ENCODE data around the gene MYL10. TPM values are rescaled to one million over a fixed set of nuclear protein-coding genes. Genes with fewer than 3 reads are reported as not detected.

MYL10 gene
- total and polyA plus RNA-seq, 10 of the 15 experiments (the other 5 are each of a cell fraction or from before 2014, with no cell fraction given) = not detected

DNA sequence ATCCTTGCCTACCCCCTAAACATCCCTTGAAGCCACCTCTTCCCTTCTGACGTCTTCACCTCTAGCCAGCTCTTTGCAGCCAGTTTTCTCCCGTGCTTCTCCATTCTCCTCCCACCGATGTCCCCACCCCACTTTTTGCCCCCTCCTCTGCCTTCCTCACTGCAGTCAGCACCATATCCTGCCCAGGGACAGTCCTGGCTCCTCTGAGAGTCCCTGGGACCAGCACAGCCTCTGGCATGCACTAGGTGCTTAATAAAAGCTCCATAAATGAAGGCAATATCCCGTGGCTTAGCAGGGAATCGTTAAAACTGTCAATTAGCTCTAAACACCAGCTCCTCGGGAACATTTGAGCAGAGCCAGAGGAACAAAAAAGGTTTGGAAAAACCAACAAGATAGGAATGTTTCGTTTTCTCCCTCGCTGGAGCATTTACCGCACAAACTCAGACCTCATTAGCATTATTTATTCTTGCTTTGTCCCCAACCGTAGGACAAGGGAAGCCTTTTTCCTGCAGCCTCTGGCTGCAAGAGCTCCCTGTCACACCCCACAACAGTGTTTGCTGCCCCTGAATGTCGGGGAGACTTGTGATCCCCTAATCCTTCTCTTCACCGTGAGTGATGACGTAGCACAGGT lies 16.1 kb downstream of the MYL10 start:
- WGBS (ENCODE audit: insufficient coverage, insufficient replicate concordance, low lambda C conversion rate, missing lambda C conversion rate) = 31% methylated on average over 13 of the region's 13 CpGs
- ATAC-seq (no peak), DNase-seq (ENCODE audit: low read depth, low spot score) (no peak), FAIRE-seq (no peak)
- Histone ChIP-seq H3K79me2 (ENCODE audit: control insufficient read depth, insufficient read depth, low read length) (no peaks in the 10 kb centered on the region), H3K27me3 (replicated peaks in 1 of 2; ENCODE audit: control insufficient read depth in 2 of 2, insufficient read depth in 2 of 2, low read length in 1 of 2) (peaks cover 0 to 2% of the 10 kb centered on the region in 2 experiments; a peak in 2 of 4 replicates), H3K4me1 (ENCODE audit: control insufficient read depth, insufficient read depth, low read length) (no peaks in the 10 kb centered on the region), H2AFZ (ENCODE audit: control insufficient read depth, low read depth, low read length) (no peak overlapping the region), H3K36me3 (ENCODE audit: control insufficient read depth in 2 of 2, insufficient read depth in 2 of 2, low read length in 1 of 2) (no peaks in the 10 kb centered on the region), H3K27ac (ENCODE audit: control insufficient read depth, insufficient read depth) (no peak overlapping the region), H3K9me3 (replicated peaks; ENCODE audit: control insufficient read depth, insufficient read depth, low read length) (no peaks in the 10 kb centered on the region), H3K4me2 (ENCODE audit: control insufficient read depth, insufficient read depth) (no peak overlapping the region), H3K9ac (ENCODE audit: control insufficient read depth, insufficient read depth, low read length) (no peak overlapping the region), H4K20me1 (ENCODE audit: control insufficient read depth, insufficient read depth) (no peaks in the 10 kb centered on the region), H3K4me3 (no peak overlapping the region)
- ChIA-PET RAD21 (ENCODE audit: unreplicated experiment) (no interaction called here), CTCF (interaction anchor here (1.2 kb wide), 1 partner anchor 10 kb away, joined by 3 read pairs; no protein-coding TSS in a partner anchor), SMC1A (ENCODE audit: uncharacterized antibody, unreplicated experiment) (no interaction called here), POLR2A (no interaction called here)
- in situ Hi-C loops (cut with MboI) (no loop called here), intact Hi-C loops (cut with micrococcal nuclease; ENCODE audit: unreplicated experiment) (no loop called here)
- BruUV-seq (replicated peaks) = no TSS peak
- TF ChIP-seq SMAD1 (IDR thresholded peaks at IDR 0.05; ENCODE audit: low read depth, partially characterized antibody) (no peak), SIN3A (IDR thresholded peaks at IDR 0.05; ENCODE audit: low read depth, low read length) (no peak)

DNA sequence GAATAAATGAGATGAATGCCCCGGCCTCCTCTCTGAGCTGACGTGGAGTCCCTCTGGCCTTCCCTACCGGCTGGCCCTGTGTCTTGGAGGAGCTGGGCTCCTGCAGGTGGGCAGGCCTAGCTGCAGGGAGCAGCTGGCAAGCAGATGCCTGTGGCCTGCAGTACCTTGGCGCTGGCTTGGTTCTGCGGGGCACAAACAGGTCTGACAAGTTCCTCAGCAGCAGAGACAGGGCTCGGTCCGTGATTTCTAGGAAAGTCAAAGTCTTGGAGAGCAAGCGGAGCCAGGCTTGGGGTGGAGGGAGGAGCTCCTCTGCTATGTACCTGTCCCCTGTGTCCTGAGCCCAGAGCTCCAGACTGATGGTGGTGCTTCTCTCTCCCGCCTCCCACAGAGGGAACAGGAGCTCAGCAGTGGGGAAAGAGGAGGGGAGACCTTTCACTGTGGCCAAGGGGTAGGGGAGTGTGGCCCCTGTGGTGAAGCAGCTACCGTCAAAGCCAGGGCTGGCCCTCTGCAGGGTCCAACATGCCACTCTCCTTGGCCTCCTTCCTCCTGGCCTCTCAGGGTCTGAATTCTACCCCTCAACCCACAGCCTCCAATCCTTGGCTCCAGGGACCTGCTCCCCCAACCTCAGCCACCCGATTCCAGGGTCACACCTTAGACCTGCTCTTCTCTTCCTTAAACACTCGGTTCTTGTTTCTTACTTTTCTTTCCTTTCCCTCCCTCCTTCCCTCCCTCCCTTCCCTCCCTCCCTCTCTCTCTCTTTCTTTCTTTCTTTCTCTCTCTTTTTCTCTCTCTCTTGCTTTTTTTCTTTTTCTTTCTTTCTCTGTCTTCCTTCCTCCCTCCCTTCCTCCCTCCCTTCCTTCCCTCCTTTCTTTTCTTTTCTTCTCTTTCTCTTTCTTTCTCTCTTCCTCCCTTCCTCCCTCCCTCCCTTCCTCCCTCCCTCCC lies 20.1 kb downstream of the MYL10 start:
- Histone ChIP-seq H3K4me3 (no peak overlapping the region), H3K27me3 (replicated peaks in 1 of 2; ENCODE audit: control insufficient read depth in 2 of 2, insufficient read depth in 2 of 2, low read length in 1 of 2) (peaks cover 0 to 2% of the 10 kb centered on the region in 2 experiments; a peak in 2 of 4 replicates), H3K9me3 (replicated peaks; ENCODE audit: control insufficient read depth, insufficient read depth, low read length) (no peaks in the 10 kb centered on the region), H3K4me1 (ENCODE audit: control insufficient read depth, insufficient read depth, low read length) (no peaks in the 10 kb centered on the region), H3K27ac (ENCODE audit: control insufficient read depth, insufficient read depth) (no peak overlapping the region), H3K79me2 (ENCODE audit: control insufficient read depth, insufficient read depth, low read length) (no peaks in the 10 kb centered on the region), H2AFZ (ENCODE audit: control insufficient read depth, low read depth, low read length) (no peak overlapping the region), H4K20me1 (ENCODE audit: control insufficient read depth, insufficient read depth) (no peaks in the 10 kb centered on the region), H3K9ac (ENCODE audit: control insufficient read depth, insufficient read depth, low read length) (no peak overlapping the region), H3K36me3 (ENCODE audit: control insufficient read depth in 2 of 2, insufficient read depth in 2 of 2, low read length in 1 of 2) (no peaks in the 10 kb centered on the region), H3K4me2 (ENCODE audit: control insufficient read depth, insufficient read depth) (no peak overlapping the region)
- BruUV-seq (replicated peaks) = no TSS peak
- intact Hi-C loops (cut with micrococcal nuclease; ENCODE audit: unreplicated experiment) = no loop called here
- POLR2A ChIA-PET = interaction anchor here (0.6 to 1.4 kb wide), 3 partner anchors 15 to 216 kb away, joined by 3 to 10 read pairs (median 4); no protein-coding TSS in a partner anchor
- FAIRE-seq (no peak), DNase-seq (ENCODE audit: low read depth, low spot score) (no peak), ATAC-seq (no peak)
- WGBS (ENCODE audit: insufficient coverage, insufficient replicate concordance, low lambda C conversion rate, missing lambda C conversion rate) = 35% methylated on average over 12 of the region's 12 CpGs
- CTCF ChIA-PET = interaction anchor here (1.0 kb wide), 1 partner anchor 205 kb away, joined by 3 read pairs; no protein-coding TSS in a partner anchor
- SMC1A ChIA-PET (ENCODE audit: uncharacterized antibody, unreplicated experiment) = no interaction called here
- in situ Hi-C loops (cut with MboI) = loop anchor here (10.0 kb wide), 1 partner anchor 776 kb away; no protein-coding TSS in a partner anchor
- RAD21 ChIA-PET (ENCODE audit: unreplicated experiment) = no interaction called here
- no peak for TF ChIP-seq CHD4 (IDR thresholded peaks at IDR 0.05)
- no peak for TF ChIP-seq LARP7 (IDR thresholded peaks at IDR 0.05)
- TF ChIP-seq NR2C2 (IDR thresholded peaks at IDR 0.05; ENCODE audit: borderline replicate concordance, control insufficient read depth, insufficient read length, low read depth) = no peak
- no peak for TF ChIP-seq RAD51 (IDR thresholded peaks at IDR 0.05)
- TF ChIP-seq EGR1 (IDR thresholded peaks at IDR 0.05; ENCODE audit: borderline replicate concordance in 1 of 2, low read depth in 2 of 2, low read length in 2 of 2) = no peak
- TF ChIP-seq, protein P1, sequence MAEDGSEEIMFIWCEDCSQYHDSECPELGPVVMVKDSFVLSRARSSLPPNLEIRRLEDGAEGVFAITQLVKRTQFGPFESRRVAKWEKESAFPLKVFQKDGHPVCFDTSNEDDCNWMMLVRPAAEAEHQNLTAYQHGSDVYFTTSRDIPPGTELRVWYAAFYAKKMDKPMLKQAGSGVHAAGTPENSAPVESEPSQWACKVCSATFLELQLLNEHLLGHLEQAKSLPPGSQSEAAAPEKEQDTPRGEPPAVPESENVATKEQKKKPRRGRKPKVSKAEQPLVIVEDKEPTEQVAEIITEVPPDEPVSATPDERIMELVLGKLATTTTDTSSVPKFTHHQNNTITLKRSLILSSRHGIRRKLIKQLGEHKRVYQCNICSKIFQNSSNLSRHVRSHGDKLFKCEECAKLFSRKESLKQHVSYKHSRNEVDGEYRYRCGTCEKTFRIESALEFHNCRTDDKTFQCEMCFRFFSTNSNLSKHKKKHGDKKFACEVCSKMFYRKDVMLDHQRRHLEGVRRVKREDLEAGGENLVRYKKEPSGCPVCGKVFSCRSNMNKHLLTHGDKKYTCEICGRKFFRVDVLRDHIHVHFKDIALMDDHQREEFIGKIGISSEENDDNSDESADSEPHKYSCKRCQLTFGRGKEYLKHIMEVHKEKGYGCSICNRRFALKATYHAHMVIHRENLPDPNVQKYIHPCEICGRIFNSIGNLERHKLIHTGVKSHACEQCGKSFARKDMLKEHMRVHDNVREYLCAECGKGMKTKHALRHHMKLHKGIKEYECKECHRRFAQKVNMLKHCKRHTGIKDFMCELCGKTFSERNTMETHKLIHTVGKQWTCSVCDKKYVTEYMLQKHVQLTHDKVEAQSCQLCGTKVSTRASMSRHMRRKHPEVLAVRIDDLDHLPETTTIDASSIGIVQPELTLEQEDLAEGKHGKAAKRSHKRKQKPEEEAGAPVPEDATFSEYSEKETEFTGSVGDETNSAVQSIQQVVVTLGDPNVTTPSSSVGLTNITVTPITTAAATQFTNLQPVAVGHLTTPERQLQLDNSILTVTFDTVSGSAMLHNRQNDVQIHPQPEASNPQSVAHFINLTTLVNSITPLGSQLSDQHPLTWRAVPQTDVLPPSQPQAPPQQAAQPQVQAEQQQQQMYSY (CRISPR knock-in tag; IDR thresholded peaks at IDR 0.05) = no peak
- TF ChIP-seq NR2C1 (IDR thresholded peaks at IDR 0.05) = no peak
- TF ChIP-seq RFX5 (IDR thresholded peaks at IDR 0.05; ENCODE audit: low read depth, low read length) = no peak
- TF ChIP-seq ZNF622 (IDR thresholded peaks at IDR 0.05) = no peak
- TF ChIP-seq CEBPB (IDR thresholded peaks at IDR 0.05; ENCODE audit: borderline replicate concordance in 1 of 2, low read depth in 2 of 2, low read length in 2 of 2) = no peak
- no peak for TF ChIP-seq BCL11A (IDR thresholded peaks at IDR 0.05; ENCODE audit: low read depth, low read length)
